ENCODE results near the gene SFXN5. TPM values are rescaled to one million over a fixed set of nuclear protein-coding genes. Genes with fewer than 3 reads are reported as not detected.
A peak's percentile ranks its signal among the peaks of the same experiment; 100 is the strongest.

SFXN5 gene
- total RNA-seq, 1 donor = 17.0 TPM

DNA sequence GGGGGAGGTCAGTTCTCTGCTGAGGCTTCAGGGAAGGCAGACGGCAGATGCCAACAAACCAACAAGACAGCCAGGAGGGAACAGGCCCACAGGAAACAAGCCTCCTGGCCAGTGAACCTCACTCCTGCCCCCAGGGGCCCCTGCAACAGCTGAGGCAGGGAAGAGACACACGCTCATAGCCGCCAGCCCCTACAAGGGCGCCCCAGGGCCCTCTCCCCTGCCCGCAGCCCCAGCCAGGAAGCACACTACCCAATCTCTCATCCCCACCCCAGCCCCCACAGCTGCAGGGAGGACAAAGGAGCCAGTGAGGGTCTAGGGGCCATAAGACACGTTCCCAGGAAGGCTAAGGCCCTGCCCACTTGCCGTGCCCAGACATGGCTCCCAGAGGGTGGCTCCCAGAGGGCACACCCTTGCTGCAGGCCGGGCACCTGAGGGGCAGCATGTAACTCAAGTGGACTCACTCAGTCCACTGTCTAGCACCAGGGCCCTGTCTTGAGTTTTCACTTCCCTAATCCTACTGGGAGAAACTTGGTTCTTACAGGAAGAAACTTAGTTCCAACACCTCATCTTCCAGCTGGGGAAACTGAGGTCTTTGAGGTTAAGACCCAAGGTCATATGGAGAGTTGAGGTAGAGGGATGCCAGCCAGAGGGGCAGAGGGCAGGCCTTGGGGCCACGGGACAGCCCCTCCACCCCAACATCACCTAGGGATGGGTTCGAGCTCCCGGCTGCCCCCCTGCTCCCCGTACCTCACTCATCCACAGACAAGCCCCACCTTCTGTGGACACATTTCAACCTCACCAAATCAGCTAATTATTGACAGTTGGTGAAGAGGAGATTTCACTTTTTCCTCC, 116.9 kb downstream of the SFXN5 start:
- no peaks in the 10 kb centered on the region for H3K79me2 ChIP-seq (ENCODE audit: insufficient read depth, low read length)
- H3K4me3 ChIP-seq (ENCODE audit: insufficient read depth, low read length) = no peak overlapping the region
- H3K27ac ChIP-seq (ENCODE audit: low read depth, low read length) = no peak overlapping the region
- no peak overlapping the region for H2AFZ ChIP-seq (ENCODE audit: low read length)
- no peaks in the 10 kb centered on the region for H3K36me3 ChIP-seq (ENCODE audit: insufficient read depth, low read length)
- no peaks in the 10 kb centered on the region for H3K27me3 ChIP-seq (ENCODE audit: insufficient read depth, low read length)
- no peak overlapping the region for H3K4me2 ChIP-seq (ENCODE audit: insufficient read depth, low read length)
- peaks cover 7% of the 10 kb centered on the region for H4K20me1 ChIP-seq (ENCODE audit: insufficient read depth, low read length)
- TF ChIP-seq, protein P1, sequence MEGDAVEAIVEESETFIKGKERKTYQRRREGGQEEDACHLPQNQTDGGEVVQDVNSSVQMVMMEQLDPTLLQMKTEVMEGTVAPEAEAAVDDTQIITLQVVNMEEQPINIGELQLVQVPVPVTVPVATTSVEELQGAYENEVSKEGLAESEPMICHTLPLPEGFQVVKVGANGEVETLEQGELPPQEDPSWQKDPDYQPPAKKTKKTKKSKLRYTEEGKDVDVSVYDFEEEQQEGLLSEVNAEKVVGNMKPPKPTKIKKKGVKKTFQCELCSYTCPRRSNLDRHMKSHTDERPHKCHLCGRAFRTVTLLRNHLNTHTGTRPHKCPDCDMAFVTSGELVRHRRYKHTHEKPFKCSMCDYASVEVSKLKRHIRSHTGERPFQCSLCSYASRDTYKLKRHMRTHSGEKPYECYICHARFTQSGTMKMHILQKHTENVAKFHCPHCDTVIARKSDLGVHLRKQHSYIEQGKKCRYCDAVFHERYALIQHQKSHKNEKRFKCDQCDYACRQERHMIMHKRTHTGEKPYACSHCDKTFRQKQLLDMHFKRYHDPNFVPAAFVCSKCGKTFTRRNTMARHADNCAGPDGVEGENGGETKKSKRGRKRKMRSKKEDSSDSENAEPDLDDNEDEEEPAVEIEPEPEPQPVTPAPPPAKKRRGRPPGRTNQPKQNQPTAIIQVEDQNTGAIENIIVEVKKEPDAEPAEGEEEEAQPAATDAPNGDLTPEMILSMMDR (IDR thresholded peaks at IDR 0.05; ENCODE audit: extremely low read depth, low read depth, low read length) = no peak
- H3K4me1 ChIP-seq (ENCODE audit: insufficient read depth, low read length) = no peaks in the 10 kb centered on the region
- DNase-seq (ENCODE audit: insufficient read length, low spot score, missing footprints) = peak; percentile 77
- no peaks in the 10 kb centered on the region for H3K9me3 ChIP-seq (ENCODE audit: low read depth, low read length)

DNA sequence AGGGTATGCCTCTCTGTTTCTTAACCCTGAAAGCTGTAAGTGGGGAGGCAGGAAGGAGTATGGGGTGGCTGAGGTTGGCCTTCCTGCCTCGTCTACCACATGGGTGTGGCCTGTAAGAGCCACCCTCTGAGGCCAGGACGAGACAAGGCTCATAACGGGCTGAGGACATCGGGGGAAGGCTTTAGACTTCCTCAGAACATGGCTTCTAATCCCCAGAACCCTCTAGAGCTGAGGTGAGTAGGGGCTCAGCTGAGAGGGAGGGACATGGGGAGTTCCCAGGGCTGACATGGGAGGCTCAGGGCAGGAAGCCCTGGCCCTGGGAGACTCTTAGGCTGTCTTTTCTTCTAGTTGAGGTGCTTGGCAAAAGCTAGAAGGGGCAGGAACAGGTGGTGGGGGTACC, 117.5 kb downstream of the SFXN5 start:
- DNase-seq (ENCODE audit: insufficient read length, low spot score, missing footprints) = peak; percentile 57
- peaks cover 7% of the 10 kb centered on the region for H4K20me1 ChIP-seq (ENCODE audit: insufficient read depth, low read length)
- H3K4me2 ChIP-seq (ENCODE audit: insufficient read depth, low read length) = no peak overlapping the region

DNA sequence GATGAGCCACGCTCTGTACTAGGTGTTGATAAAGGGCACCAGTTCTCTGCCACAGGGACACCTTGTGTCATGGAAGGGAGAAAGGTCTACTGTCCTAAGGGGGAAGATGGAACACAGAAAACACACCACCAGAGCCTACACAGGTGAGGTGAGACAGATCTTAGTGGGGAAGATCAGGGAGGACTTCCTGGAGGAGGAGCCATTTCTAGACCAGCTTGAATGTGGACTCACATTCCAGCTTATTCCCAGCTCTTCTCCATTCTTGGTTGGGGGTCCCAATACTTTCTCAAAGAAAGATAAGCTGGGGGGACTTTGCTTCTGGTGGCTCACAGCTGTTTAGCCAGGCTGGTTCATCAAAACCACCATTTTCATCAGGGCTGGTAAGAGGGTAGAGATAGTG, 118.0 kb downstream of the SFXN5 start:
- TF ChIP-seq, protein P1 (IDR thresholded peaks at IDR 0.05; ENCODE audit: extremely low read depth, low read depth, low read length) = no peak
- Histone ChIP-seq H3K9me3 (ENCODE audit: low read depth, low read length) (no peaks in the 10 kb centered on the region), H3K27me3 (ENCODE audit: insufficient read depth, low read length) (no peaks in the 10 kb centered on the region), H3K79me2 (ENCODE audit: insufficient read depth, low read length) (no peaks in the 10 kb centered on the region), H3K36me3 (ENCODE audit: insufficient read depth, low read length) (no peaks in the 10 kb centered on the region), H3K27ac (ENCODE audit: low read depth, low read length) (no peak overlapping the region), H3K4me3 (ENCODE audit: insufficient read depth, low read length) (no peak overlapping the region), H3K4me2 (ENCODE audit: insufficient read depth, low read length) (no peak overlapping the region), H3K4me1 (ENCODE audit: insufficient read depth, low read length) (no peaks in the 10 kb centered on the region), H4K20me1 (ENCODE audit: insufficient read depth, low read length) (peaks cover 7% of the 10 kb centered on the region), H2AFZ (ENCODE audit: low read length) (no peak overlapping the region)
- DNase-seq (ENCODE audit: insufficient read length, low spot score, missing footprints) = peak; percentile 76

More for the DNA sequence above, 117.5 kb downstream of the SFXN5 start:
- Histone ChIP-seq H3K4me1 (ENCODE audit: insufficient read depth, low read length) (no peaks in the 10 kb centered on the region), H3K9me3 (ENCODE audit: low read depth, low read length) (no peaks in the 10 kb centered on the region), H2AFZ (ENCODE audit: low read length) (no peak overlapping the region), H3K4me3 (ENCODE audit: insufficient read depth, low read length) (no peak overlapping the region), H3K36me3 (ENCODE audit: insufficient read depth, low read length) (no peaks in the 10 kb centered on the region), H3K27ac (ENCODE audit: low read depth, low read length) (no peak overlapping the region), H3K79me2 (ENCODE audit: insufficient read depth, low read length) (no peaks in the 10 kb centered on the region), H3K27me3 (ENCODE audit: insufficient read depth, low read length) (no peaks in the 10 kb centered on the region)
- TF ChIP-seq, protein P1 (IDR thresholded peaks at IDR 0.05; ENCODE audit: extremely low read depth, low read depth, low read length) = no peak

DNA sequence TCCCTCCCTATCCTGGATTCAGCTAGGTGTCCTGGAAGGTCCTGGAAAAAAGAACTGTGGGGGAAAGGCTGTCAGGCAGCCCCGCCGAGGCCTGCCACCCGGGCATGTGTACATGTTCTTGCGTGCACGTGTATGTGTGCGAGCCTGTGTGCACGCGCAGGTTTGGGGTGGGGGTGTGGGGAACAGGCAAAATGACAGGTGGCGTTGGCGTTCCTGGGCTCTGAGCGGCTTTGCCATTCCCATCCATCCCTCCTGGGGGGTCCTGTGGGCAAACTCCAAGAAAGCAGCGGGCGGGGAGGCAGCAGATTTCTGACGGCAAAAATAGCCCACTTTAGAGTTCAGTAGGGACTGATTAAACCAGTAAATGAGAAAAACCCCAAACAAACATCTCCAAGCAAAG, 118.6 kb downstream of the SFXN5 start:
- no peaks in the 10 kb centered on the region for H3K36me3 ChIP-seq (ENCODE audit: insufficient read depth, low read length)

More for the DNA sequence above, 118.6 kb downstream of the SFXN5 start:
- peak; percentile 74 for DNase-seq (ENCODE audit: insufficient read length, low spot score, missing footprints)
- H3K27me3 ChIP-seq (ENCODE audit: insufficient read depth, low read length) = no peaks in the 10 kb centered on the region
- H3K79me2 ChIP-seq (ENCODE audit: insufficient read depth, low read length) = no peaks in the 10 kb centered on the region
- no peak overlapping the region for H3K4me3 ChIP-seq (ENCODE audit: insufficient read depth, low read length)
- TF ChIP-seq, protein P1 (IDR thresholded peaks at IDR 0.05; ENCODE audit: extremely low read depth, low read depth, low read length) = no peak
- no peaks in the 10 kb centered on the region for H3K4me1 ChIP-seq (ENCODE audit: insufficient read depth, low read length)
- H3K27ac ChIP-seq (ENCODE audit: low read depth, low read length) = no peak overlapping the region
- no peaks in the 10 kb centered on the region for H3K9me3 ChIP-seq (ENCODE audit: low read depth, low read length)
- H2AFZ ChIP-seq (ENCODE audit: low read length) = no peak overlapping the region
- H4K20me1 ChIP-seq (ENCODE audit: insufficient read depth, low read length) = peaks cover 4% of the 10 kb centered on the region
- H3K4me2 ChIP-seq (ENCODE audit: insufficient read depth, low read length) = no peak overlapping the region
